HepG2 (cell line): ENCODE measurements around the gene VPS52. TPM values are rescaled to one million over a fixed set of nuclear protein-coding genes. Genes with fewer than 3 reads are reported as not detected.

ENCODE experiments used
- ATAC-seq: fragments of 200-7000 bp; cut with Tn5 transposase; 3 replicates; pipeline ENCODE4 v1.9.1; 2020; ENCODE audit warnings: mild to moderate bottlenecking, moderate library complexity
- BruUV-seq: library from RNA; stranded (reverse); fragments of 400-500 nt; replicated peaks from 2 replicates; lab custom pipeline; 2021; lab: Mats Ljungman, UMichigan
- CTCF ChIA-PET: fragments of 300-600 bp; formaldehyde crosslinking; extraction: SDS; loops from one replicate; lab custom pipeline; 2021; ENCODE audit warnings: low total read pairs, inconsistent platforms, low intra/inter-chr PET ratio; lab: Yijun Ruan, JAX
- POLR2A ChIA-PET: fragments of 350-600 bp; sonication (Branson Sonifier 250); formaldehyde crosslinking; loops from one replicate; lab custom pipeline; 2020; ENCODE audit warnings: antibody characterized with exemption, inconsistent platforms; lab: Yijun Ruan, JAX
- DNase-seq: peaks from one replicate; pipeline ENCODE4 v3.0.0-alpha.2; 2015; ENCODE audit warnings: low spot score
- FAIRE-seq: peaks from 3 replicates; lab custom pipeline; 2011; peaks lifted over from hg19 to GRCh38; lab: Jason Lieb, UNC
- H2AFZ ChIP-seq: one replicate; pipeline ENCODE4 v1.6.1; 2011; ENCODE audit warnings: low read length, inconsistent platforms
- H3K27ac ChIP-seq: fragments of 300-600 bp; 3 replicates; pipeline ENCODE4 v1.8.0; 2011; ENCODE audit warnings: mixed run types, mild to moderate bottlenecking, mixed read lengths, low read length, inconsistent platforms; ENCODE audit not compliant: insufficient read depth; ENCODE audit errors: extremely low read length
- H3K27me3 ChIP-seq, 2 experiments: fragments of 200-600 bp in 1 of 2; 2 replicates in 1 of 2; 3 replicates in 1 of 2; pipeline versions ENCODE4 v1.6.0 to v1.8.0; 2011; ENCODE audit warnings: low read length in 2 of 2, mild to moderate bottlenecking in 2 of 2, moderate library complexity in 2 of 2, inconsistent platforms in 1 of 2; ENCODE audit not compliant: insufficient read depth in 2 of 2, control insufficient read depth in 1 of 2
- H3K36me3 ChIP-seq, 2 experiments: fragments of 200-600 bp in 1 of 2; replicated peaks in 1 of 2; 2 replicates in 1 of 2; 3 replicates in 1 of 2; pipeline versions ENCODE4 v1.5.1 to v1.8.0; 2011; ENCODE audit warnings: low read length in 2 of 2, inconsistent platforms in 1 of 2; ENCODE audit not compliant: insufficient read depth in 2 of 2, control insufficient read depth in 1 of 2
- H3K4me1 ChIP-seq: 2 replicates; pipeline ENCODE4 v1.5.1; 2012; ENCODE audit warnings: low read length, inconsistent platforms; ENCODE audit not compliant: insufficient read depth
- H3K4me2 ChIP-seq: 2 replicates; pipeline ENCODE4 v1.6.0; 2011; ENCODE audit warnings: low read depth, low read length, inconsistent platforms
- H3K4me3 ChIP-seq, 3 experiments: fragments of 200-600 bp in 1 of 3; sonication (generic), shearing (Covaris generic) in 1 of 3; replicated peaks in 1 of 3; 2 replicates each; pipeline ENCODE4 v1.5.1; 2011 to 2016; ENCODE audit warnings: low read length in 3 of 3, inconsistent platforms in 2 of 3, low read depth in 2 of 3, mild to moderate bottlenecking in 2 of 3, control low read depth in 1 of 3, mixed read lengths in 1 of 3; ENCODE audit not compliant: insufficient read depth in 1 of 3
- H3K79me2 ChIP-seq: one replicate; pipeline ENCODE4 v1.6.1; 2011; ENCODE audit warnings: low read length, inconsistent platforms; ENCODE audit not compliant: insufficient read depth
- H3K9ac ChIP-seq: 2 replicates; pipeline ENCODE4 v1.6.0; 2011; ENCODE audit warnings: mild to moderate bottlenecking, low read depth, low read length, inconsistent platforms; ENCODE audit not compliant: insufficient read depth
- H3K9me3 ChIP-seq: 2 replicates; pipeline ENCODE4 v1.5.1; 2012; ENCODE audit warnings: mild to moderate bottlenecking, low read length
- H4K20me1 ChIP-seq: 2 replicates; pipeline ENCODE4 v1.6.0; 2011; ENCODE audit warnings: inconsistent platforms, mild to moderate bottlenecking, low read length, moderate library complexity; ENCODE audit not compliant: insufficient read depth
- DMAP1 ChIP-seq: IDR thresholded peaks from 2 replicates; pipeline ENCODE4 v1.6.1; 2016
- FOXP1 ChIP-seq, 2 experiments: fragments of 450-650 bp in 1 of 2; IDR thresholded peaks; 2 replicates each; pipeline ENCODE4 v1.6.1; 2017 to 2018; ENCODE audit warnings: antibody characterized with exemption in 1 of 2
- GATAD2A ChIP-seq: IDR thresholded peaks from 2 replicates; pipeline ENCODE4 v1.6.1; 2016
- HMG20B ChIP-seq: conservative IDR thresholded peaks from 2 replicates; pipeline ENCODE4 v1.6.1; 2016; ENCODE audit warnings: missing genetic modification reagents, missing compliant biosample characterization
- MAFK ChIP-seq, 2 experiments: IDR thresholded peaks in 1 of 2; conservative IDR thresholded peaks in 1 of 2; 2 replicates each; pipeline ENCODE4 v1.6.1; 2011; ENCODE audit warnings: improper control_type of control experiment in 2 of 2, low read length in 2 of 2
- RARA ChIP-seq: IDR thresholded peaks from 2 replicates; pipeline ENCODE4 v1.6.1; 2016; ENCODE audit warnings: missing genetic modification reagents, missing compliant biosample characterization
- SATB2 ChIP-seq: sonication (generic); formaldehyde crosslinking; IDR thresholded peaks from 2 replicates; pipeline ENCODE4 v1.5.0; 2020; ENCODE audit warnings: missing genetic modification reagents
- SCMH1 ChIP-seq: sonication (generic); formaldehyde crosslinking; IDR thresholded peaks from 2 replicates; pipeline ENCODE4 v1.9.0; 2021; ENCODE audit warnings: missing genetic modification reagents, mild to moderate bottlenecking, borderline replicate concordance
- SMARCC2 ChIP-seq: fragments of 450-650 bp; IDR thresholded peaks from 2 replicates; pipeline ENCODE4 v1.6.1; 2017; ENCODE audit warnings: antibody characterized with exemption, mild to moderate bottlenecking
- SMYD3 ChIP-seq: sonication (generic); formaldehyde crosslinking; IDR thresholded peaks from 2 replicates; pipeline ENCODE4 v1.8.1; 2023; ENCODE audit warnings: mild to moderate bottlenecking, missing genetic modification reagents
- TGIF2 ChIP-seq: IDR thresholded peaks from 2 replicates; pipeline ENCODE4 v1.6.1; 2016; ENCODE audit warnings: control low read depth, missing compliant biosample characterization
- THYN1 ChIP-seq: sonication (generic); formaldehyde crosslinking; IDR thresholded peaks from 2 replicates; pipeline ENCODE4 v1.8.1; 2023; ENCODE audit warnings: low read depth, mild to moderate bottlenecking, moderate library complexity, missing genetic modification reagents, borderline replicate concordance
- YEATS2 ChIP-seq: sonication (generic); formaldehyde crosslinking; IDR thresholded peaks from 2 replicates; pipeline ENCODE4 v1.4.0; 2020; ENCODE audit warnings: missing genetic modification reagents, borderline replicate concordance
- ZC3H4 ChIP-seq: sonication (generic); formaldehyde crosslinking; IDR thresholded peaks from 2 replicates; pipeline ENCODE4 v1.4.0; 2020; ENCODE audit warnings: missing genetic modification reagents, borderline replicate concordance
- ZNF138 ChIP-seq: sonication (generic); formaldehyde crosslinking; IDR thresholded peaks from 2 replicates; pipeline ENCODE4 v1.5.0; 2020; ENCODE audit warnings: mild to moderate bottlenecking, low read depth, missing genetic modification reagents
- ZNF326 ChIP-seq: sonication (generic); formaldehyde crosslinking; IDR thresholded peaks from 2 replicates; pipeline ENCODE4 v1.4.0; 2020; ENCODE audit warnings: missing genetic modification reagents, borderline replicate concordance
- WGBS: methylation state at CpG from one replicate; pipeline ENCODE4 v1.1.6; 2017; ENCODE audit warnings: low lambda C conversion rate; 5-methylcytosine and 5-hydroxymethylcytosine counted together
- in situ Hi-C: cut with HindIII; loops from 2 replicates; pipeline ENCODE4 v1.10.0; 2017; ENCODE audit warnings: low pct_unique_long_range_greater_than_20kb; ENCODE audit not compliant: extremely low pct_ligation_motif_present
- intact Hi-C: fragments of 100-400 bp; cut with micrococcal nuclease; formaldehyde crosslinking; loops from one replicate; pipeline ENCODE4 v1.10.0; 2022; ENCODE audit not compliant: unreplicated experiment
- polyA plus RNA-seq, 8 experiments: library from polyadenylated mRNA; depleted of rRNA in 3 of 8; stranded (reverse) in 7 of 8; unstranded in 1 of 8; fragments of >200 nt; fragmentation: Illumina TruSeq in 4 of 8; extraction: Trizol in 4 of 8; gene quantifications; 2 replicates each; pipeline versions ENCODE4 v1.2.1 to v1.2.3, GENCODE V29; 2011 to 2016; ENCODE audit warnings: low read depth in 4 of 8, missing spikeins in 1 of 8, mixed read lengths in 1 of 8; ENCODE audit not compliant: insufficient read depth in 1 of 8
- total RNA-seq, 5 experiments: library from RNA; depleted of rRNA; stranded (reverse); fragments of >200 nt; fragmentation: Illumina TruSeq; extraction: Trizol; gene quantifications; 2 replicates each; pipeline ENCODE4 v1.2.3, GENCODE V29; 2016; ENCODE audit warnings: low read depth in 1 of 5
- TF ChIP-seq, protein P1 (sequence below): sonication (generic); formaldehyde crosslinking; IDR thresholded peaks from 2 replicates; pipeline ENCODE4 v1.5.1; 2020; ENCODE audit warnings: mild to moderate bottlenecking, missing genetic modification reagents, moderate library complexity
- TF ChIP-seq, protein P2 (sequence below): sonication (generic); formaldehyde crosslinking; IDR thresholded peaks from 2 replicates; pipeline ENCODE4 v1.5.0; 2020; ENCODE audit warnings: missing genetic modification reagents

Gene VPS52
- total and polyA plus RNA-seq, 2 of the 13 experiments (the other 11 are each of a cell fraction or from before 2014, with no cell fraction given) = 48.9 to 85.5 TPM

DNA sequence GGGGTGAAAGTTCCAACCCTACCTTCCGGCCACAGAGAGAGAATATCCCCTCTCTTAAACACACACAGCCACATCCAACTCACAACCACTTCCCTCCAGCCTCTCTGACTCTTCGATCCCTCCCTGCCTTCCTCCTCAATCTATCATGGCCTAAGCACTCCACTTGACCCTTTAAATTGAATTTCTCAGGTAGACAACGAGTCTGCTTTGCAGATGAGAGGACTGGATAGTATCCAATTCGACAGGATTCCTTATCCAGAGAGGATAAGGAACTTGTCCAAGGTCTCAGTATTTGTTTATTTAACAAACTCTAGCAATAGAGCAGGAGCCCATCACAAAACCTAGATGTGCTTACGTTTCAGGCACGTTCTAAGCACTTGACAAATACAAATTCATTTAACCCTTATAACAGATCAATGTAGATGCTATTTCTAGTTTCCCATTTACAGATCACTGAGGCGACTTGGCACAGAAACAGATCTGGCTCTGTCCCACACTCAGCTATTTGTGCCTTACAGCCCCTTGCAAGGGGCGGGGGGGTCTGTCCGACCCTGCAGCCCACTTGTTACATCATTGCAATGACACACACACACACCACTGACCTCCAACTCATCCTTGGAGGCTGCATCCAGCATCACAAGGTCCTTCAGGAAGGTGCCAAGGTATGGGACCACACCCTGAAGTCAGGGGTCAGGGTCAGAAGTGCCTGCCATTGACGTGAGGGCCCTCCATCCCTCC, 22.6 kb upstream of the VPS52 start:
- intact Hi-C loops (no loop called here), in situ Hi-C loops (loop anchor here (25.0 kb wide), 1 partner anchor 118 kb away; the partner anchor contains the start of genes CUTA, PHF1 and SYNGAP1)
- TF ChIP-seq, protein P1, sequence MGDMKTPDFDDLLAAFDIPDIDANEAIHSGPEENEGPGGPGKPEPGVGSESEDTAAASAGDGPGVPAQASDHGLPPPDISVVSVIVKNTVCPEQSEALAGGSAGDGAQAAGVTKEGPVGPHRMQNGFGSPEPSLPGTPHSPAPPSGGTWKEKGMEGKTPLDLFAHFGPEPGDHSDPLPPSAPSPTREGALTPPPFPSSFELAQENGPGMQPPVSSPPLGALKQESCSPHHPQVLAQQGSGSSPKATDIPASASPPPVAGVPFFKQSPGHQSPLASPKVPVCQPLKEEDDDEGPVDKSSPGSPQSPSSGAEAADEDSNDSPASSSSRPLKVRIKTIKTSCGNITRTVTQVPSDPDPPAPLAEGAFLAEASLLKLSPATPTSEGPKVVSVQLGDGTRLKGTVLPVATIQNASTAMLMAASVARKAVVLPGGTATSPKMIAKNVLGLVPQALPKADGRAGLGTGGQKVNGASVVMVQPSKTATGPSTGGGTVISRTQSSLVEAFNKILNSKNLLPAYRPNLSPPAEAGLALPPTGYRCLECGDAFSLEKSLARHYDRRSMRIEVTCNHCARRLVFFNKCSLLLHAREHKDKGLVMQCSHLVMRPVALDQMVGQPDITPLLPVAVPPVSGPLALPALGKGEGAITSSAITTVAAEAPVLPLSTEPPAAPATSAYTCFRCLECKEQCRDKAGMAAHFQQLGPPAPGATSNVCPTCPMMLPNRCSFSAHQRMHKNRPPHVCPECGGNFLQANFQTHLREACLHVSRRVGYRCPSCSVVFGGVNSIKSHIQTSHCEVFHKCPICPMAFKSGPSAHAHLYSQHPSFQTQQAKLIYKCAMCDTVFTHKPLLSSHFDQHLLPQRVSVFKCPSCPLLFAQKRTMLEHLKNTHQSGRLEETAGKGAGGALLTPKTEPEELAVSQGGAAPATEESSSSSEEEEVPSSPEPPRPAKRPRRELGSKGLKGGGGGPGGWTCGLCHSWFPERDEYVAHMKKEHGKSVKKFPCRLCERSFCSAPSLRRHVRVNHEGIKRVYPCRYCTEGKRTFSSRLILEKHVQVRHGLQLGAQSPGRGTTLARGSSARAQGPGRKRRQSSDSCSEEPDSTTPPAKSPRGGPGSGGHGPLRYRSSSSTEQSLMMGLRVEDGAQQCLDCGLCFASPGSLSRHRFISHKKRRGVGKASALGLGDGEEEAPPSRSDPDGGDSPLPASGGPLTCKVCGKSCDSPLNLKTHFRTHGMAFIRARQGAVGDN = no peak
- TF ChIP-seq, protein P2, sequence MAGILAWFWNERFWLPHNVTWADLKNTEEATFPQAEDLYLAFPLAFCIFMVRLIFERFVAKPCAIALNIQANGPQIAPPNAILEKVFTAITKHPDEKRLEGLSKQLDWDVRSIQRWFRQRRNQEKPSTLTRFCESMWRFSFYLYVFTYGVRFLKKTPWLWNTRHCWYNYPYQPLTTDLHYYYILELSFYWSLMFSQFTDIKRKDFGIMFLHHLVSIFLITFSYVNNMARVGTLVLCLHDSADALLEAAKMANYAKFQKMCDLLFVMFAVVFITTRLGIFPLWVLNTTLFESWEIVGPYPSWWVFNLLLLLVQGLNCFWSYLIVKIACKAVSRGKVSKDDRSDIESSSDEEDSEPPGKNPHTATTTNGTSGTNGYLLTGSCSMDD (CRISPR knock-in tag) = no peak
- TF ChIP-seq ZC3H4 (CRISPR knock-in tag) (no peak), ZNF326 (no peak), HMG20B (CRISPR knock-in tag) (no peak), FOXP1 (IDR thresholded peaks at IDR 0.05) (no peak), FOXP1 (CRISPR knock-in tag; IDR thresholded peaks at IDR 0.05) (no peak), RARA (CRISPR knock-in tag) (no peak), SCMH1 (CRISPR knock-in tag) (no peak), DMAP1 (CRISPR knock-in tag) (no peak), TGIF2 (no peak), YEATS2 (no peak), SATB2 (no peak), ZNF138 (no peak), GATAD2A (CRISPR knock-in tag) (no peak), SMYD3 (no peak), MAFK (conservative IDR thresholded peaks at IDR 0.05 in 1 of 2, IDR thresholded peaks at IDR 0.05 in 1 of 2; ENCODE audit: low read length in 2 of 2) (no peak), THYN1 (CRISPR knock-in tag) (no peak), SMARCC2 (no peak)
- 88% methylated on average over 10 of the region's 10 CpGs for WGBS
- Histone ChIP-seq H3K4me2 (no peak overlapping the region), H4K20me1 (no peaks in the 10 kb centered on the region), H3K4me1 (peaks cover 26% of the 10 kb centered on the region), H3K9me3 (no peaks in the 10 kb centered on the region), H3K9ac (no peak overlapping the region), H3K79me2 (peaks cover 15% of the 10 kb centered on the region), H3K4me3 (no peak overlapping the region), H3K27me3 (no peaks in the 10 kb centered on the region; a peak in 1 of 5 replicates), H2AFZ (no peak overlapping the region), H3K36me3 (peaks cover 10 to 24% of the 10 kb centered on the region in 2 experiments), H3K27ac (no peak overlapping the region)
- no TSS peak for BruUV-seq
- CTCF ChIA-PET = no interaction called here
- no peak for DNase-seq
- POLR2A ChIA-PET = interaction anchor here (2.8 kb wide), 1 partner anchor 23 kb away, joined by 6 read pairs; the partner anchor contains the start of gene ZBTB22
- no peak for FAIRE-seq
- no peak for ATAC-seq
